HG03064 (cell line): ENCODE results near the gene DLGAP4.
"Not testable (repeated sequence)": the region's sequence is repeated elsewhere in the genome, so short reads cannot be mapped to it uniquely, and the experiment has no call there.

Experiments used
- ATAC-seq: cut with Tn5 transposase; IDR thresholded peaks from one replicate; pipeline ENCODE4 v1.9.1; 2021; ENCODE audit warnings: low read depth; ENCODE audit not compliant: unreplicated experiment

The DLGAP4 gene

GRCh38 chr20:36487069-36487468, 180.9 kb downstream of the DLGAP4 start:
- no peak for ATAC-seq

- ATAC-seq: no peak
Measured at GRCh38 chr20:36490191-36490590, 184.1 kb downstream of the DLGAP4 start.

GRCh38 chr20:36491901-36492617, 185.9 kb downstream of the DLGAP4 start:
- no peak for ATAC-seq

- no peak for ATAC-seq
Measured at GRCh38 chr20:36493051-36493800, 187.1 kb downstream of the DLGAP4 start.

GRCh38 chr20:36493801-36494114, 187.6 kb downstream of the DLGAP4 start:
- ATAC-seq: no peak

GRCh38 chr20:36496707-36497669, 190.8 kb downstream of the DLGAP4 start:
- no peak for ATAC-seq

- no peak for ATAC-seq
Measured at GRCh38 chr20:36497856-36498255, 191.7 kb downstream of the DLGAP4 start.

GRCh38 chr20:36498386-36499179, 192.4 kb downstream of the DLGAP4 start:
- ATAC-seq: no peak

GRCh38 chr20:36499211-36499610, 193.1 kb downstream of the DLGAP4 start:
- ATAC-seq: no peak

- no peak for ATAC-seq
Measured at GRCh38 chr20:36499723-36500501, 193.8 kb downstream of the DLGAP4 start.

- ATAC-seq: no peak
Measured at GRCh38 chr20:36501367-36502006, 195.3 kb downstream of the DLGAP4 start.

- no peak for ATAC-seq
Measured at GRCh38 chr20:36504295-36504694, 198.2 kb downstream of the DLGAP4 start.

- no peak for ATAC-seq
Measured at GRCh38 chr20:36506253-36506652, 200.1 kb downstream of the DLGAP4 start.

- ATAC-seq: no peak
Measured at GRCh38 chr20:36507746-36508145, 201.6 kb downstream of the DLGAP4 start.

- no peak for ATAC-seq
Measured at GRCh38 chr20:36519012-36519719, 213.0 kb downstream of the DLGAP4 start.

GRCh38 chr20:36519944-36520343, 213.8 kb downstream of the DLGAP4 start:
- ATAC-seq: no peak

- ATAC-seq: no peak
Measured at GRCh38 chr20:36521526-36521925, 215.4 kb downstream of the DLGAP4 start.

- ATAC-seq: not testable (repeated sequence)
Measured at GRCh38 chr20:36522412-36522811, 216.3 kb downstream of the DLGAP4 start.
